Measurements from ENCODE around the gene CIB1. TPM values are rescaled to one million over a fixed set of nuclear protein-coding genes. Genes with fewer than 3 reads are reported as not detected.
A peak's percentile ranks its signal among the peaks of the same experiment; 100 is the strongest.

CIB1 gene
- total and polyA plus RNA-seq, 4 donors = 11.5 to 32.9 (median 29.0) TPM

DNA sequence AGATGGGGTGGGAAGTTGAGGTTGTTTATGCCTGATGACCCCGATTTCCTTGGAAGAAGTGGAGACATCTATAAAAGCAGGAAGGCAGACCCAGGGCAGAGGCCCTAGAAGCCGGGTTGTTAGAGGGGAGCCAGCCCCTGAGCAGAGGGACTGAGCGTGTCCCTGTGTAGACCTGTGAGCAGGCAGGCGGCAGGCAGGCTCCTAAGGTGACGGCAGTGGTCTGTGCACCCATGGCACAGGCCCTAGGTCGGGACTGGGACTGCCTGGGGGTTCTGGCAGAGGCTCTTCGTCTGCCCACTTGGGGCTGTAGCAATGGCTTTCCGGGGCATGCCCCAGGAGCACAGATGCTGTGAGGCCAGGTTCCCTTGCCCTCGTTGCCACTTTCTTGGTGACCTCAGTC, 22.7 kb downstream of the CIB1 start:
- H3K4me3 ChIP-seq (ENCODE audit: low read depth, low read length) = no peak overlapping the region
- no peak for DNase-seq (ENCODE audit: low read depth in 4 of 6, low spot score in 6 of 6)
- no peaks in the 10 kb centered on the region for H3K9me3 ChIP-seq (ENCODE audit: control insufficient read depth, insufficient read depth, low read length)
- H3K36me3 ChIP-seq (ENCODE audit: control insufficient read depth, insufficient read depth, low read length) = peaks cover 44% of the 10 kb centered on the region
- 93% methylated on average over 9 of the region's 9 CpGs for WGBS (ENCODE audit: insufficient coverage)
- H3K27me3 ChIP-seq (ENCODE audit: control insufficient read depth, insufficient read depth, low read length) = no peaks in the 10 kb centered on the region
- H3K27ac ChIP-seq (ENCODE audit: low read depth, low read length) = no peak overlapping the region
- H3K4me1 ChIP-seq (ENCODE audit: control insufficient read depth, insufficient read depth, low read length) = peaks cover 22% of the 10 kb centered on the region

DNA sequence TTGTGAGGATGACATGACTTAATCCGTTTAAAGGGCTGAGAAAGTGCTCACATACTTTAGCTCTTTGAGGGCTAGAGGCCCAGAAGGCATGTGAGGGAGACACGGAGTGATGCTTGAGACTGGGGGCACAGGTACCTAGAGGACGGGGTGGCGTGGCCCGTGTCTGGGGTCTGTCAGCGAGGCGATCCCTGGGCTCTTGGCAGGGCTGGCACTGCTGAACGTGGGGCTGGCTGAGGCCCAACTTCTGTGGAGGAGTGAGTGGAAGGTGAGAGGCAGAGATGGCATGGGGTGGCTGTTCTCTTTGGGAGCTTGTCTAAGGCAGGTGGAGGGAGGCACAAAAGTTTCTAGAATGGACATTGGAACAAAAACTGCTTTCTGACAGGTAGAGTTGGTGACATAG, 23.1 kb downstream of the CIB1 start:
- no peak overlapping the region for H3K4me3 ChIP-seq (ENCODE audit: low read depth, low read length)
- H3K9me3 ChIP-seq (ENCODE audit: control insufficient read depth, insufficient read depth, low read length) = no peaks in the 10 kb centered on the region
- DNase-seq (ENCODE audit: low read depth in 4 of 6, low spot score in 6 of 6) = no peak
- WGBS (ENCODE audit: insufficient coverage) = 78% methylated on average over 8 of the region's 8 CpGs
- H3K27ac ChIP-seq (ENCODE audit: low read depth, low read length) = no peak overlapping the region
- H3K4me1 ChIP-seq (ENCODE audit: control insufficient read depth, insufficient read depth, low read length) = peaks cover 26% of the 10 kb centered on the region
- peaks cover 47% of the 10 kb centered on the region for H3K36me3 ChIP-seq (ENCODE audit: control insufficient read depth, insufficient read depth, low read length)
- no peaks in the 10 kb centered on the region for H3K27me3 ChIP-seq (ENCODE audit: control insufficient read depth, insufficient read depth, low read length)

DNA sequence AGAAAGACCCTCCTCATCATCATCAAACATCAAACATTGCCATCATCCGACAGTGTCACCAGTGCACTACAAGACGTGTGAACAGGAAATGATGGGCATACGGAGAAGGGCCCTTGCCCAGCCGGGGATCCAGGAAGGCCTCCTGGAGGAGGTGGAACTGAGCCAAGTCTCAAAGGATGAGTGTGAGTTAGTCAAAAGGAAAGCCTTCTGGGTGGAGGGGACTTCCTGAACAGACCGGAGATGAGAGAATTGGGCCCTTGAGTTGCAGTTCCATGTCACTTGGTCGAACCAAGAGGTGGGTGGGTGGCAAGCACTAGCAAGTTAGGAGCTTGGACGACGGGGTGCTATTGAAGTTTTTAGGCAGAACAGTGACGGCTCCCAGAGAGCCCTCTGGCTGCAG, 24.1 kb downstream of the CIB1 start:
- Histone ChIP-seq H3K36me3 (ENCODE audit: control insufficient read depth, insufficient read depth, low read length) (peaks cover 49% of the 10 kb centered on the region), H3K9me3 (ENCODE audit: control insufficient read depth, insufficient read depth, low read length) (no peaks in the 10 kb centered on the region), H3K4me3 (ENCODE audit: low read depth, low read length) (no peak overlapping the region), H3K27ac (ENCODE audit: low read depth, low read length) (no peak overlapping the region), H3K27me3 (ENCODE audit: control insufficient read depth, insufficient read depth, low read length) (no peaks in the 10 kb centered on the region), H3K4me1 (ENCODE audit: control insufficient read depth, insufficient read depth, low read length) (peaks cover 36% of the 10 kb centered on the region)
- 63% methylated on average over 8 of the region's 9 CpGs for WGBS (ENCODE audit: insufficient coverage)
- no peak for DNase-seq (ENCODE audit: low read depth in 4 of 6, low spot score in 6 of 6)

- H3K27ac ChIP-seq (ENCODE audit: low read depth, low read length) = no peak overlapping the region
- H3K9me3 ChIP-seq (ENCODE audit: control insufficient read depth, insufficient read depth, low read length) = no peaks in the 10 kb centered on the region
- WGBS (ENCODE audit: insufficient coverage) = 90% methylated on average over 6 of the region's 6 CpGs
- DNase-seq (ENCODE audit: low read depth in 4 of 6, low spot score in 6 of 6) = no peak
- peaks cover 48% of the 10 kb centered on the region for H3K4me1 ChIP-seq (ENCODE audit: control insufficient read depth, insufficient read depth, low read length)
- H3K36me3 ChIP-seq (ENCODE audit: control insufficient read depth, insufficient read depth, low read length) = peaks cover 43% of the 10 kb centered on the region
- no peaks in the 10 kb centered on the region for H3K27me3 ChIP-seq (ENCODE audit: control insufficient read depth, insufficient read depth, low read length)
- no peak overlapping the region for H3K4me3 ChIP-seq (ENCODE audit: low read depth, low read length)
Measured at GRCh38 chr15:90208356-90208755, 25.4 kb downstream of the CIB1 start.

DNA sequence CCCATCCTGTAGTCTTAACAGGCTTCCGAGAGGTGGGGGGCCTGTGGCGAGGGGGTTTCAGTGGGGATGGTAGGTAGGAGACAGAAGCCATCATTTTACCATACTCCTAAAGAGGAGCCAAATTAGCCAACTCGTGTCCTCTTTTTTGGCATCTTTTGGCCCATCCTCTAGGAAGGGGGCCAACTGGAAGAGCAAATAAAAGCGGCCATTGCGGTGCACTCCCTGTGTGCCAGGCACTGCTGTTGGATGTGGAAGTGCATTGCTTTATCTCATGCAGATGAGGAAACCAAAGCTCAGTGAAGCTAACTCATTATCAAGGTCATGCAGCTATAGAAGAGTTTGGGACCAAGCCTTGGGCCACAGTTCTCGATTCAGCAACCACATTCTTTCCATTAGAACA, 26.5 kb downstream of the CIB1 start:
- no peaks in the 10 kb centered on the region for H3K9me3 ChIP-seq (ENCODE audit: control insufficient read depth, insufficient read depth, low read length)
- no peak overlapping the region for H3K27ac ChIP-seq (ENCODE audit: low read depth, low read length)
- H3K4me1 ChIP-seq (ENCODE audit: control insufficient read depth, insufficient read depth, low read length) = peaks cover 58% of the 10 kb centered on the region
- no peak overlapping the region for H3K4me3 ChIP-seq (ENCODE audit: low read depth, low read length)
- 81% methylated on average over 2 of the region's 6 CpGs for WGBS (ENCODE audit: insufficient coverage)
- H3K36me3 ChIP-seq (ENCODE audit: control insufficient read depth, insufficient read depth, low read length) = peaks cover 35% of the 10 kb centered on the region
- H3K27me3 ChIP-seq (ENCODE audit: control insufficient read depth, insufficient read depth, low read length) = no peaks in the 10 kb centered on the region
- no peak for DNase-seq (ENCODE audit: low read depth in 4 of 6, low spot score in 6 of 6)

DNA sequence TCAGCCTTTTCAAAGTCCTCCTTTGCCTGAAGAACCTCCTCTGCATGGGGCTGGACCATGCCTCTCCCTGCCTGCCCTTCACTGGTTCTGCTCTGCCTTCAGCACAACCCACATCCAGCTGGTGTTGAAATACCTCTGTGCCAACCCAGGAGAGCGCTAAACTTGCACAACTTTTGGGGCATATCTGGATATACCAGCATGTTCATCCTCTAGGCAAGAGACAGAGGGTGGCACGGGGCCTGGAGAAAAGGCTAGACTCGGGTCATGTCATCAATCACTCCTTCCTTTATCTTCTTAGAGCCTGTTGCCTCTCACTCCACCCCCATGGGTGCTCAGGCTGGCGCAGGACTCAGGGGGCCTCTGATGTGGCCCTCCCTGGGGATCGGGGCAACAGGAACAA, 27.9 kb downstream of the CIB1 start:
- Histone ChIP-seq H3K4me1 (ENCODE audit: control insufficient read depth, insufficient read depth, low read length) (peaks cover 57% of the 10 kb centered on the region), H3K36me3 (ENCODE audit: control insufficient read depth, insufficient read depth, low read length) (peaks cover 21% of the 10 kb centered on the region), H3K27me3 (ENCODE audit: control insufficient read depth, insufficient read depth, low read length) (no peaks in the 10 kb centered on the region), H3K9me3 (ENCODE audit: control insufficient read depth, insufficient read depth, low read length) (no peaks in the 10 kb centered on the region), H3K27ac (ENCODE audit: low read depth, low read length) (peak overlapping the region; percentile 73), H3K4me3 (ENCODE audit: low read depth, low read length) (no peak overlapping the region)
- 53% methylated on average over 5 of the region's 5 CpGs for WGBS (ENCODE audit: insufficient coverage)
- DNase-seq (ENCODE audit: low read depth in 4 of 6, low spot score in 6 of 6) = no peak

DNA sequence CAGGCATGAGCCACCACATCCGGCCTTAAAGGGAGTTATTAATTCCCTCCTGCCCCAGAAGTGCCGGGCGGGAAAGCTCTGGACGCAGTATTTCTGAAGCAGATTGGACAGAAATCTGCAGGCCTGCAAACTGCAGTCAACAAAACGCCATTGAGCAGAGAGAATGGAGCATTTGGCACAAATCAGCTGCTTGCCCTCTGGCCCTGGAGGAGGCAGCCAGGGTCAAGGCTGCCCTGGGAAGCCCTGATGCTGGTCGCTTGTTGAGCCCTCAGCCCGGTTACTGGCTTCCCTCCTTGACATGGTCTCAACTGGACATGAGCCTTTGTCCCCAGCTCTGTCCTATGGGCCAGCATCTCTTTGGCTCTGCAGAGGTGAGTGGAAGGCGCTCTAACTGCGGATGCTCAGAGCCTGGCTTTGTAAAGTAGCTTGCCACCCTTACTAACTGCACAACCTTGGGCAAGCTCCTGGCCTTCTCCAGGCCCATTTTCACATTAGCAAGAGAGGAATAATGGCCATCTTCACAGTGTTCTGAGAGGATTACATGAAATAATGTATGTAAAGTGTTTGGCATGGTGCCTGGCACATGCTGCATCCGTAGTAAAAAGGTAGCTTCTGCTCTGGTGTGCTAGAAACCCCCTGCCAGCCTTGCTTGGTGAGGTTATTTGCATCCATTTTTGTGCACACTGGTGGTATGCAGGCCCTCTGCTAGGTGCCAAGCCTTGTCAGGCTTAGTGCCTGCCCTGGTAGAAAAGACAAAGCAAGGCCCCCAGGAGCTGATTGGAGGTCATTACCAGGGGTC, 28.5 kb downstream of the CIB1 start:
- Histone ChIP-seq H3K27ac (ENCODE audit: low read depth, low read length) (peak overlapping the region; percentile 73), H3K4me3 (ENCODE audit: low read depth, low read length) (no peak overlapping the region), H3K36me3 (ENCODE audit: control insufficient read depth, insufficient read depth, low read length) (peaks cover 16% of the 10 kb centered on the region), H3K4me1 (ENCODE audit: control insufficient read depth, insufficient read depth, low read length) (peaks cover 59% of the 10 kb centered on the region), H3K27me3 (ENCODE audit: control insufficient read depth, insufficient read depth, low read length) (no peaks in the 10 kb centered on the region), H3K9me3 (ENCODE audit: control insufficient read depth, insufficient read depth, low read length) (no peaks in the 10 kb centered on the region)
- DNase-seq (ENCODE audit: low read depth in 4 of 6, low spot score in 6 of 6) = peak in 1 of 6 donors; percentile 60
- WGBS (ENCODE audit: insufficient coverage) = 46% methylated on average over 8 of the region's 10 CpGs

DNA sequence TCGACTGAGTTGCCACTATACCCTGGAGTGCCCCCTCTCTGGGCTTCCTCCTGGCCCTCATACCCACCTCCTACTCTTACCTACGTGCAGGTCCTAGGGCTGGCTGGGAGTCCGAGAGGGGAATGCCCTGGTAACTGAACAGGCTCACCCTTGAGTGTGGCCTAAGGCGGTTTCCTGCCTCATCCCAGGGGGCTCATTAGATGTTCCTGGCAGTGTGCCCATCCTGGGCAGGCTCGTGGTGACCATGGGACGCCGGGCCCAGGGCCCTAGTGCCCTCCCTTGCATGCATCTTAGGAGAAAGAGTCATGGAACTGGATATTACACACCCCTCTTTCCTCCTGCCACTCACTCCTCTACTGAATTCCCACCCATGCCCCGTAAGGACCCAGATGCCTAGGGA, 29.8 kb downstream of the CIB1 start:
- no peaks in the 10 kb centered on the region for H3K27me3 ChIP-seq (ENCODE audit: control insufficient read depth, insufficient read depth, low read length)
- DNase-seq (ENCODE audit: low read depth in 4 of 6, low spot score in 6 of 6) = peak in 2 of 6 donors; percentile 59 to 64
- H3K9me3 ChIP-seq (ENCODE audit: control insufficient read depth, insufficient read depth, low read length) = no peaks in the 10 kb centered on the region
- peak overlapping the region; percentile 53 for H3K27ac ChIP-seq (ENCODE audit: low read depth, low read length)
- no peak overlapping the region for H3K4me3 ChIP-seq (ENCODE audit: low read depth, low read length)
- WGBS (ENCODE audit: insufficient coverage) = 36% methylated on average over 5 of the region's 8 CpGs
- H3K4me1 ChIP-seq (ENCODE audit: control insufficient read depth, insufficient read depth, low read length) = peaks cover 61% of the 10 kb centered on the region
- H3K36me3 ChIP-seq (ENCODE audit: control insufficient read depth, insufficient read depth, low read length) = peaks cover 7% of the 10 kb centered on the region

- Histone ChIP-seq H3K4me3 (ENCODE audit: low read depth, low read length) (no peak overlapping the region), H3K27me3 (ENCODE audit: control insufficient read depth, insufficient read depth, low read length) (no peaks in the 10 kb centered on the region), H3K4me1 (ENCODE audit: control insufficient read depth, insufficient read depth, low read length) (peaks cover 61% of the 10 kb centered on the region), H3K9me3 (ENCODE audit: control insufficient read depth, insufficient read depth, low read length) (no peaks in the 10 kb centered on the region), H3K27ac (ENCODE audit: low read depth, low read length) (peak overlapping the region; percentile 45), H3K36me3 (ENCODE audit: control insufficient read depth, insufficient read depth, low read length) (peaks cover 7% of the 10 kb centered on the region)
- DNase-seq (ENCODE audit: low read depth in 4 of 6, low spot score in 6 of 6) = no peak
- WGBS (ENCODE audit: insufficient coverage) = 90% methylated on average over 5 of the region's 7 CpGs
Measured at GRCh38 chr15:90203473-90203872, 30.3 kb downstream of the CIB1 start.

GRCh38 chr15:90202929-90203328, 30.8 kb downstream of the CIB1 start:
- peaks cover 61% of the 10 kb centered on the region for H3K4me1 ChIP-seq (ENCODE audit: control insufficient read depth, insufficient read depth, low read length)
- no peak overlapping the region for H3K4me3 ChIP-seq (ENCODE audit: low read depth, low read length)
- whole genome bisulfite sequencing (ENCODE audit: insufficient coverage) = 92% methylated on average over 4 of the region's 4 CpGs

More at GRCh38 chr15:90202929-90203328, 30.8 kb downstream of the CIB1 start:
- Histone ChIP-seq H3K27ac (ENCODE audit: low read depth, low read length) (peak overlapping the region; percentile 45), H3K36me3 (ENCODE audit: control insufficient read depth, insufficient read depth, low read length) (peaks cover 7% of the 10 kb centered on the region), H3K9me3 (ENCODE audit: control insufficient read depth, insufficient read depth, low read length) (no peaks in the 10 kb centered on the region), H3K27me3 (ENCODE audit: control insufficient read depth, insufficient read depth, low read length) (no peaks in the 10 kb centered on the region)
- DNase-seq (ENCODE audit: low read depth in 4 of 6, low spot score in 6 of 6) = no peak

All from spinal cord (tissue), 10 donors.